Endodermal cell (in vitro differentiated cells): ENCODE results near the gene METAP2. TPM values are rescaled to one million over a fixed set of nuclear protein-coding genes. Genes with fewer than 3 reads are reported as not detected.
"Not testable (repeated sequence)": the region's sequence is repeated elsewhere in the genome, so short reads cannot be mapped to it uniquely, and the experiment has no call there.

ENCODE experiments used
- DNase-seq: peaks from one replicate; pipeline ENCODE4 v3.0.0-alpha.2; 2017
- H3K27ac ChIP-seq: 2 replicates; pipeline ENCODE4 v1.5.1; 2013; ENCODE audit warnings: mild to moderate bottlenecking, low read depth, low read length, moderate library complexity
- H3K27me3 ChIP-seq: 2 replicates; pipeline ENCODE4 v1.6.1; 2013; ENCODE audit warnings: mild to moderate bottlenecking, low read length, moderate library complexity; ENCODE audit not compliant: insufficient read depth, control insufficient read depth, poor library complexity, severe bottlenecking
- H3K36me3 ChIP-seq: 2 replicates; pipeline ENCODE4 v1.7.0; 2013; ENCODE audit warnings: mild to moderate bottlenecking, low read length, moderate library complexity; ENCODE audit not compliant: control insufficient read depth, insufficient read depth
- H3K4me1 ChIP-seq: one replicate; pipeline ENCODE4 v1.7.0; 2013; ENCODE audit warnings: low read length; ENCODE audit not compliant: control insufficient read depth, insufficient read depth
- H3K4me3 ChIP-seq: 2 replicates; pipeline ENCODE4 v1.5.1; 2013; ENCODE audit warnings: mild to moderate bottlenecking, low read length, moderate library complexity
- H3K9ac ChIP-seq: 2 replicates; pipeline ENCODE4 v1.6.1; 2013; ENCODE audit warnings: mild to moderate bottlenecking, low read length, moderate library complexity; ENCODE audit not compliant: poor library complexity, severe bottlenecking; ENCODE audit errors: extremely low read depth
- H3K9me3 ChIP-seq: 2 replicates; pipeline ENCODE4 v1.6.1; 2013; ENCODE audit warnings: mild to moderate bottlenecking, low read length, moderate library complexity; ENCODE audit not compliant: control insufficient read depth
- H3K27ac Mint-ChIP-seq: 2 replicates; pipeline ENCODE4 v1.8.0; 2020; ENCODE audit warnings: mixed read lengths
- H3K27me3 Mint-ChIP-seq: 2 replicates; pipeline ENCODE4 v1.8.0; 2021; ENCODE audit warnings: mild to moderate bottlenecking, mixed read lengths; ENCODE audit not compliant: insufficient read depth
- H3K36me3 Mint-ChIP-seq: 2 replicates; pipeline ENCODE4 v1.8.0; 2020; ENCODE audit warnings: low read depth, mixed read lengths
- H3K4me1 Mint-ChIP-seq: 2 replicates; pipeline ENCODE4 v1.8.0; 2020; ENCODE audit warnings: mixed read lengths
- H3K4me3 Mint-ChIP-seq: 2 replicates; pipeline ENCODE4 v1.8.0; 2020; ENCODE audit warnings: mild to moderate bottlenecking, moderate library complexity, mixed read lengths
- H3K9me3 Mint-ChIP-seq: 2 replicates; pipeline ENCODE4 v1.8.0; 2020; ENCODE audit warnings: mild to moderate bottlenecking, mixed read lengths
- CTCF ChIP-seq: fragments of 200-600 bp; sonication (generic); conservative IDR thresholded peaks from 2 replicates; pipeline ENCODE4 v1.5.0; 2021; ENCODE audit warnings: antibody characterized with exemption, mild to moderate bottlenecking
- WGBS, 2 experiments: methylation state at CpG; one replicate each; pipeline versions ENCODE4 v1.1.5 to v1.1.7; 2013; ENCODE audit warnings: missing lambda C conversion rate in 2 of 2, mixed read lengths in 1 of 2; ENCODE audit not compliant: insufficient coverage in 1 of 2, insufficient read length in 1 of 2; 5-methylcytosine and 5-hydroxymethylcytosine counted together
- total RNA-seq, 2 donors: library from RNA; stranded (reverse); fragmentation: NEBNext Ultra II Directional in 1 of 2; extraction: Animal tissue kit (Norgen Biotek cat#: 25700) in 1 of 2; gene quantifications; 2 replicates in 1 of 2; 3 replicates in 1 of 2; pipeline ENCODE4 v1.2.1, GENCODE V29; 2021

The METAP2 gene
- total RNA-seq, 2 donors from 2014 or later = 137 to 152 TPM

- Histone ChIP-seq H3K9ac (peak overlapping the region; percentile 36), H3K27me3 (no peaks in the 10 kb centered on the region), H3K9me3 (no peaks in the 10 kb centered on the region), H3K4me3 (peak overlapping the region; percentile 46), H3K4me1 (peaks cover 5% of the 10 kb centered on the region), H3K36me3 (no peaks in the 10 kb centered on the region), H3K27ac (no peak overlapping the region)
- peak; percentile 47 for TF ChIP-seq CTCF
- Mint-ChIP-seq H3K4me1 (peaks cover 59% of the 10 kb centered on the region), H3K36me3 (no peaks in the 10 kb centered on the region), H3K27me3 (peaks cover 6% of the 10 kb centered on the region), H3K27ac (peak overlapping the region; percentile 90), H3K9me3 (no peaks in the 10 kb centered on the region), H3K4me3 (peak overlapping the region; percentile 19)
- 10 to 50% methylated on average over 1 to 2 of the region's 2 CpGs for WGBS, 2 experiments
- peak; percentile 83 for DNase-seq
Measured at GRCh38 chr12:95443459-95443858, 30.5 kb upstream of the METAP2 start.

- not testable (repeated sequence) for H3K27ac ChIP-seq, H3K27ac Mint-ChIP-seq, H3K9me3 Mint-ChIP-seq, H3K36me3 ChIP-seq, H3K9ac ChIP-seq, H3K36me3 Mint-ChIP-seq, H3K27me3 ChIP-seq, H3K9me3 ChIP-seq, H3K4me1 ChIP-seq, H3K4me3 Mint-ChIP-seq
- 87 to 89% methylated on average over 3 to 4 of the region's 4 CpGs for WGBS, 2 experiments
- H3K4me3 ChIP-seq = peak overlapping the region; percentile 56
- H3K27me3 Mint-ChIP-seq = peaks cover 10% of the 10 kb centered on the region
- peak; percentile 46 for DNase-seq
- peaks cover 65% of the 10 kb centered on the region for H3K4me1 Mint-ChIP-seq
Measured at GRCh38 chr12:95445099-95445498, 28.9 kb upstream of the METAP2 start.

DNA sequence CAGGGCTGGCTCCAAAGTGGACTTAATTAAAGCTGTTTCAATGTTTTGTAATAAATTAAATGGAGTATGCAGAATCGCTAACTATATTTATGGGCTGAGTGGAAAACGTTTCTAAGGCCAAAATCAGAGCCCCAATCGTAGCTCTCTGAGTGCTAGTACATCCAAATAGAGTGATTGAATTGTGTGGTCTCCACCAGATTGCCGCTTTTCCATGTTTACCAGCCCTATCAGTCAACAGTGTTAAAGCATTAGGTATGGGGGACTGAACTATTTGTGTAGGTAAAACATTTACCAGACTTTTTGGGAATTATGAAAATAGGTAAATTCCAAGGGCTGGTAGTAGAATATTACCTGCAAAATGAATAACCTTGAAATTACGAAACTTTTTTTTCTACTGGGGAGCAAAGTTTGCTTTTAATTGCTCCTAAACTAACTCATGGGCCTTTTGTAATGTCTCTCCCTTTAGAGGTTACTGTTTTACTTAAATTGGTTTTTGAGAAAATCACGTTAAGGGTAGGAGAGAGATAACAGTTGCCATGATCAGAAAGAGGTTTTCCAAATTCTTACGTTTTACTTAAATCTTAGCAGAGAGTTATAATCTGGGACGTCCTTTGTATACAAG is 28.0 kb upstream of the METAP2 start:
- peak overlapping the region; percentile 44 for H3K4me3 Mint-ChIP-seq

More for the DNA sequence above, 28.0 kb upstream of the METAP2 start:
- Histone ChIP-seq H3K27me3 (no peaks in the 10 kb centered on the region), H3K36me3 (no peaks in the 10 kb centered on the region), H3K9ac (no peak overlapping the region), H3K27ac (no peak overlapping the region), H3K4me1 (peaks cover 5% of the 10 kb centered on the region), H3K9me3 (no peaks in the 10 kb centered on the region), H3K4me3 (peak overlapping the region; percentile 56)
- Mint-ChIP-seq H3K9me3 (no peaks in the 10 kb centered on the region), H3K27me3 (peaks cover 6% of the 10 kb centered on the region), H3K36me3 (no peaks in the 10 kb centered on the region), H3K27ac (peak overlapping the region; percentile 89), H3K4me1 (peaks cover 73% of the 10 kb centered on the region)
- no peak for DNase-seq
- no peak for TF ChIP-seq CTCF
- 50 to 82% methylated on average over 6 to 8 of the region's 8 CpGs for WGBS, 2 experiments
